H1 (cell line): Measurements from ENCODE around the gene ZBTB47.

ENCODE experiments used
- BRCA1 ChIP-seq: IDR thresholded peaks from 2 replicates; pipeline ENCODE4 v1.6.1; 2012; ENCODE audit warnings: low read depth, low read length, improper control_type of control experiment
- CREB1 ChIP-seq: IDR thresholded peaks from 2 replicates; pipeline ENCODE4 v1.6.1; 2012; ENCODE audit warnings: inconsistent platforms
- EGR1 ChIP-seq: IDR thresholded peaks from 2 replicates; pipeline ENCODE4 v1.6.1; 2011; ENCODE audit warnings: low read depth, low read length, borderline replicate concordance
- EP300 ChIP-seq, 2 experiments: IDR thresholded peaks; 1 replicate in 1 of 2; 2 replicates in 1 of 2; pipeline ENCODE4 v1.6.1; 2011 to 2012; ENCODE audit warnings: low read depth in 2 of 2, low read length in 2 of 2, mild to moderate bottlenecking in 2 of 2, borderline replicate concordance in 1 of 2, inconsistent platforms in 1 of 2, moderate library complexity in 1 of 2
- EZH2 ChIP-seq: fragments of 200-600 bp; sonication (generic); IDR thresholded peaks from 2 replicates; pipeline ENCODE4 v1.7.1; 2012; ENCODE audit warnings: low read depth, mild to moderate bottlenecking, moderate library complexity, low read length, inconsistent platforms; ENCODE audit not compliant: severe bottlenecking
- GTF2F1 ChIP-seq: IDR thresholded peaks from 2 replicates; pipeline ENCODE4 v1.6.1; 2012; ENCODE audit warnings: low read depth, low read length, improper control_type of control experiment, borderline replicate concordance
- KDM5A ChIP-seq: fragments of 200-600 bp; IDR thresholded peaks from 2 replicates; pipeline ENCODE4 v1.7.1; 2012; ENCODE audit warnings: mild to moderate bottlenecking, low read length, inconsistent platforms, mixed read lengths
- MAX ChIP-seq: IDR thresholded peaks from 2 replicates; pipeline ENCODE4 v1.6.1; 2012; ENCODE audit warnings: inconsistent platforms
- POLR2A ChIP-seq, 2 experiments: IDR thresholded peaks; 1 replicate in 1 of 2; 2 replicates in 1 of 2; pipeline ENCODE4 v1.6.1; 2011; ENCODE audit warnings: low read depth in 2 of 2, low read length in 2 of 2, mild to moderate bottlenecking in 2 of 2; ENCODE audit errors: control extremely low read depth in 1 of 2
- POLR2AphosphoS5 ChIP-seq: IDR thresholded peaks from 2 replicates; pipeline ENCODE4 v1.6.1; 2011; ENCODE audit warnings: low read depth, low read length
- RAD21 ChIP-seq, 2 experiments: IDR thresholded peaks in 1 of 2; conservative IDR thresholded peaks in 1 of 2; 2 replicates each; pipeline ENCODE4 v1.6.1; 2011; ENCODE audit warnings: low read depth in 2 of 2, low read length in 2 of 2, improper control_type of control experiment in 1 of 2, inconsistent platforms in 1 of 2, mild to moderate bottlenecking in 1 of 2, moderate library complexity in 1 of 2
- SIN3A ChIP-seq, 2 experiments: IDR thresholded peaks in 1 of 2; conservative IDR thresholded peaks in 1 of 2; 2 replicates each; pipeline ENCODE4 v1.6.1; 2011 to 2012; ENCODE audit warnings: low read length in 2 of 2, improper control_type of control experiment in 1 of 2, low read depth in 1 of 2, mild to moderate bottlenecking in 1 of 2
- TF ChIP-seq, protein P1 (sequence below): IDR thresholded peaks from 2 replicates; pipeline ENCODE4 v1.6.1; 2011; ENCODE audit warnings: low read length, improper control_type of control experiment
- TF ChIP-seq, protein P2 (sequence below), 3 experiments: IDR thresholded peaks; 1 replicate in 2 of 3; 2 replicates in 1 of 3; pipeline versions ENCODE4 v1.5.1 to v1.6.1; 2011; ENCODE audit warnings: low read length in 3 of 3, mild to moderate bottlenecking in 3 of 3, inconsistent platforms in 2 of 3, low read depth in 1 of 3, moderate library complexity in 1 of 3; ENCODE audit not compliant: insufficient read depth in 1 of 3; ENCODE audit errors: control extremely low read depth in 1 of 3

- TF ChIP-seq CREB1: no peak
- TF ChIP-seq MAX: no peak
- no peak for TF ChIP-seq EP300 (IDR thresholded peaks at IDR 0.05; ENCODE audit: borderline replicate concordance in 1 of 2, low read depth in 2 of 2, low read length in 2 of 2)
- TF ChIP-seq BRCA1: no peak
- TF ChIP-seq, protein P1, sequence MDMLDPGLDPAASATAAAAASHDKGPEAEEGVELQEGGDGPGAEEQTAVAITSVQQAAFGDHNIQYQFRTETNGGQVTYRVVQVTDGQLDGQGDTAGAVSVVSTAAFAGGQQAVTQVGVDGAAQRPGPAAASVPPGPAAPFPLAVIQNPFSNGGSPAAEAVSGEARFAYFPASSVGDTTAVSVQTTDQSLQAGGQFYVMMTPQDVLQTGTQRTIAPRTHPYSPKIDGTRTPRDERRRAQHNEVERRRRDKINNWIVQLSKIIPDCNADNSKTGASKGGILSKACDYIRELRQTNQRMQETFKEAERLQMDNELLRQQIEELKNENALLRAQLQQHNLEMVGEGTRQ: no peak
- no peak for TF ChIP-seq POLR2AphosphoS5
- no peak for TF ChIP-seq EZH2
- TF ChIP-seq POLR2A (IDR thresholded peaks at IDR 0.05; ENCODE audit: control extremely low read depth in 1 of 2, low read depth in 2 of 2, low read length in 2 of 2): no peak
- TF ChIP-seq, protein P2, sequence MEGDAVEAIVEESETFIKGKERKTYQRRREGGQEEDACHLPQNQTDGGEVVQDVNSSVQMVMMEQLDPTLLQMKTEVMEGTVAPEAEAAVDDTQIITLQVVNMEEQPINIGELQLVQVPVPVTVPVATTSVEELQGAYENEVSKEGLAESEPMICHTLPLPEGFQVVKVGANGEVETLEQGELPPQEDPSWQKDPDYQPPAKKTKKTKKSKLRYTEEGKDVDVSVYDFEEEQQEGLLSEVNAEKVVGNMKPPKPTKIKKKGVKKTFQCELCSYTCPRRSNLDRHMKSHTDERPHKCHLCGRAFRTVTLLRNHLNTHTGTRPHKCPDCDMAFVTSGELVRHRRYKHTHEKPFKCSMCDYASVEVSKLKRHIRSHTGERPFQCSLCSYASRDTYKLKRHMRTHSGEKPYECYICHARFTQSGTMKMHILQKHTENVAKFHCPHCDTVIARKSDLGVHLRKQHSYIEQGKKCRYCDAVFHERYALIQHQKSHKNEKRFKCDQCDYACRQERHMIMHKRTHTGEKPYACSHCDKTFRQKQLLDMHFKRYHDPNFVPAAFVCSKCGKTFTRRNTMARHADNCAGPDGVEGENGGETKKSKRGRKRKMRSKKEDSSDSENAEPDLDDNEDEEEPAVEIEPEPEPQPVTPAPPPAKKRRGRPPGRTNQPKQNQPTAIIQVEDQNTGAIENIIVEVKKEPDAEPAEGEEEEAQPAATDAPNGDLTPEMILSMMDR (IDR thresholded peaks at IDR 0.05; ENCODE audit: control extremely low read depth in 1 of 3, insufficient read depth in 1 of 3, low read depth in 1 of 3, low read length in 3 of 3): no peak
- TF ChIP-seq RAD21 (IDR thresholded peaks at IDR 0.05 in 1 of 2, conservative IDR thresholded peaks at IDR 0.05 in 1 of 2; ENCODE audit: low read depth in 2 of 2, low read length in 2 of 2): no peak
- no peak for TF ChIP-seq SIN3A (conservative IDR thresholded peaks at IDR 0.05 in 1 of 2, IDR thresholded peaks at IDR 0.05 in 1 of 2; ENCODE audit: low read depth in 1 of 2, low read length in 2 of 2)
- no peak for TF ChIP-seq EGR1
- TF ChIP-seq KDM5A: no peak
- TF ChIP-seq GTF2F1: no peak
Observed at GRCh38 chr3:42631620-42632019, 21.9 kb upstream of the ZBTB47 start.
